KMS-11 (cell line): Measurements from ENCODE around the gene NFATC1.

Experiments
- H2AFZ ChIP-seq: fragments of 200-600 bp; sonication (generic); 2 replicates; pipeline ENCODE4 v1.6.1; 2016; ENCODE audit warnings: antibody characterized with exemption, mixed run types, low read depth
- H3K27ac ChIP-seq: fragments of 200-600 bp; sonication (generic); 2 replicates; pipeline ENCODE4 v1.6.1; 2016; ENCODE audit warnings: mild to moderate bottlenecking, mixed run types
- H3K27me3 ChIP-seq: fragments of 200-600 bp; sonication (generic); 2 replicates; pipeline ENCODE4 v1.6.1; 2017; ENCODE audit warnings: mild to moderate bottlenecking, low read depth, mixed run types, moderate library complexity; ENCODE audit not compliant: insufficient read depth
- H3K36me3 ChIP-seq: fragments of 200-600 bp; sonication (generic); 2 replicates; pipeline ENCODE4 v1.6.1; 2017; ENCODE audit warnings: mild to moderate bottlenecking, mixed run types; ENCODE audit not compliant: insufficient read depth
- H3K4me1 ChIP-seq: fragments of 200-600 bp; sonication (generic); 2 replicates; pipeline ENCODE4 v1.6.1; 2016; ENCODE audit warnings: mild to moderate bottlenecking, low read depth, mixed run types; ENCODE audit not compliant: poor library complexity, severe bottlenecking
- H3K4me2 ChIP-seq: fragments of 200-600 bp; sonication (generic); 2 replicates; pipeline ENCODE4 v1.7.0; 2016; ENCODE audit warnings: mild to moderate bottlenecking, mixed run types
- H3K4me3 ChIP-seq: fragments of 200-600 bp; sonication (generic); IDR thresholded peaks from 2 replicates; pipeline ENCODE4 v1.6.1; 2017; ENCODE audit warnings: low read depth, low read length, mixed read lengths; ENCODE audit not compliant: insufficient read depth
- H3K79me2 ChIP-seq: fragments of 200-600 bp; sonication (generic); 2 replicates; pipeline ENCODE4 v1.6.1; 2016; ENCODE audit warnings: low read depth, mixed run types; ENCODE audit not compliant: insufficient read depth
- H3K9ac ChIP-seq: fragments of 200-600 bp; sonication (generic); 2 replicates; pipeline ENCODE4 v1.6.1; 2016; ENCODE audit warnings: mild to moderate bottlenecking, mixed run types
- H4K20me1 ChIP-seq: fragments of 200-600 bp; sonication (generic); 2 replicates; pipeline ENCODE4 v1.6.1; 2016; ENCODE audit warnings: mild to moderate bottlenecking, mixed run types; ENCODE audit not compliant: insufficient read depth
- TF ChIP-seq, protein P1 (sequence below): fragments of 200-600 bp; sonication (generic); conservative IDR thresholded peaks from 2 replicates; pipeline ENCODE4 v1.6.1; 2017; ENCODE audit warnings: low read depth, mild to moderate bottlenecking, antibody characterized with exemption, low read length, moderate library complexity, mixed read lengths

The NFATC1 gene

DNA sequence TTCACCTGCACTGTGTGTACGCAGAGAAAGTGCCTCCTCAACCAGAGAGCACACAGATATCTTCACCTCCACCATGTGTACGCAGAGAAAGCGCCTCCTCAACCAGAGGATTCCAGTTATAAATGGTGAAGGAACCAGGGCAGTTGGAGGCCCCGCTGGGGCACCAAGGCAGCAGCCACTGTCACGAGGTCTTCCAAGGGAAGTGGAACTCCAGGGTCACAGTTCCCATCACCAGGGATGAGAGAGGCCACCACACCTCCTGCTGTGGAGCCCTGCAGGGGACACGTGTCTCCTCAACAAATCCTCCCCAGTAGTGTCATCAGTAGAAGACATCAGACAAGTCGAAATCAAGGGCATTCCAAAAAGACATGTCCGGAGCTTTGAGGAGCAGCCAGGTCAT, 28.2 kb upstream of the NFATC1 start:
- H3K27ac ChIP-seq, result no peak overlapping the region
- peaks cover 3% of the 10 kb centered on the region; the same call in 1 of the 2 replicates for H3K36me3 ChIP-seq
- no peak overlapping the region for H3K4me2 ChIP-seq
- H4K20me1 ChIP-seq, result no peaks in the 10 kb centered on the region
- H3K4me3 ChIP-seq, result no peak overlapping the region
- H3K27me3 ChIP-seq, result no peaks in the 10 kb centered on the region
- no peak overlapping the region for H2AFZ ChIP-seq
- TF ChIP-seq, protein P1, sequence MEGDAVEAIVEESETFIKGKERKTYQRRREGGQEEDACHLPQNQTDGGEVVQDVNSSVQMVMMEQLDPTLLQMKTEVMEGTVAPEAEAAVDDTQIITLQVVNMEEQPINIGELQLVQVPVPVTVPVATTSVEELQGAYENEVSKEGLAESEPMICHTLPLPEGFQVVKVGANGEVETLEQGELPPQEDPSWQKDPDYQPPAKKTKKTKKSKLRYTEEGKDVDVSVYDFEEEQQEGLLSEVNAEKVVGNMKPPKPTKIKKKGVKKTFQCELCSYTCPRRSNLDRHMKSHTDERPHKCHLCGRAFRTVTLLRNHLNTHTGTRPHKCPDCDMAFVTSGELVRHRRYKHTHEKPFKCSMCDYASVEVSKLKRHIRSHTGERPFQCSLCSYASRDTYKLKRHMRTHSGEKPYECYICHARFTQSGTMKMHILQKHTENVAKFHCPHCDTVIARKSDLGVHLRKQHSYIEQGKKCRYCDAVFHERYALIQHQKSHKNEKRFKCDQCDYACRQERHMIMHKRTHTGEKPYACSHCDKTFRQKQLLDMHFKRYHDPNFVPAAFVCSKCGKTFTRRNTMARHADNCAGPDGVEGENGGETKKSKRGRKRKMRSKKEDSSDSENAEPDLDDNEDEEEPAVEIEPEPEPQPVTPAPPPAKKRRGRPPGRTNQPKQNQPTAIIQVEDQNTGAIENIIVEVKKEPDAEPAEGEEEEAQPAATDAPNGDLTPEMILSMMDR, result no peak
- no peaks in the 10 kb centered on the region for H3K4me1 ChIP-seq
- no peaks in the 10 kb centered on the region for H3K79me2 ChIP-seq
- H3K9ac ChIP-seq, result no peak overlapping the region

DNA sequence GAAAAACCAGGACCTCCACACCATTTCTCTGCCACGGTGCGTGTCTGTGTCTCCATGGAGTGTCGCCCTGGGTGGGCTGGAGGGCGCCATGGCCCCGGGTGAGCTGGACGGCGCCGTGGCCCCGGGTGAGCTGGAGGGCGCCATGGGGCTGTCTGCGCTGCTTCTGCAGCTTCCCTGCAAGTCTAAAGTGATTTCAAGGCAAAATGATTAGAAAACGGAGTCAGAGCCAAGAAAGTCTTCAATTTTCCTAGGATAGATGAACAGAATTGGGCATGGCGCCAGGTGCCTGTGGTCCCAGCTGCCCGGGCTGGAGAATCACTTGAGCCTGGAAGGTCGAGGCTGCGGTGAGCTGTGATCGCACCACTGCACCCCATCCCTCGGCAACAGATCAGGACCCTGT, 27.7 kb upstream of the NFATC1 start:
- H3K79me2 ChIP-seq, result no peaks in the 10 kb centered on the region
- H2AFZ ChIP-seq, result no peak overlapping the region
- TF ChIP-seq, protein P1, result no peak
- H3K36me3 ChIP-seq, result peaks cover 3% of the 10 kb centered on the region; the same call in 1 of the 2 replicates
- H3K27me3 ChIP-seq, result no peaks in the 10 kb centered on the region
- H3K4me3 ChIP-seq, result no peak overlapping the region
- no peak overlapping the region for H3K4me2 ChIP-seq
- no peak overlapping the region for H3K27ac ChIP-seq
- no peak overlapping the region for H3K9ac ChIP-seq
- no peaks in the 10 kb centered on the region for H3K4me1 ChIP-seq
- H4K20me1 ChIP-seq, result no peaks in the 10 kb centered on the region

DNA sequence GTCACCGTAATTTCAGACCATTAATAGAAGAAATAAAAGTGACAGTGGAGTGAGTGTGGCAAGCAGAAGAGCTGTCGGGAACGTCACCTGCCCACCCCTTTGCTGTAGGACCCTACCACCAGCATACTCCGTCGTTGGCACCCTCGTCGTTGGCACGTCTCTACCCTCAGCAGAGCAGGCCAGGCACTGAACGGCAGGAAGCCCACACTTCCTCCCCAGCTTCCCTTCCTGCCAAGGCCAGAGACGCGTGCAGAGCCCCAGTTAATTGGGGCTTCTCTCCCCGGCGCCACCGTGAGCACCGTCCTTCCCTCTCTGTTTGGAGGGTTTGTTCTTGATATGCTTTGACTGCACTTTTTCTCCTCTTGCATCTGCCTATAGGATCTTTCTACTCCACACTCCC, 27.0 kb upstream of the NFATC1 start:
- TF ChIP-seq, protein P1, result no peak
- Histone ChIP-seq H3K9ac (no peak overlapping the region), H3K4me1 (no peaks in the 10 kb centered on the region), H3K36me3 (peaks cover 3% of the 10 kb centered on the region; the same call in 1 of the 2 replicates), H3K79me2 (no peaks in the 10 kb centered on the region), H3K27ac (no peak overlapping the region), H2AFZ (no peak overlapping the region), H4K20me1 (no peaks in the 10 kb centered on the region), H3K4me2 (no peak overlapping the region), H3K27me3 (no peaks in the 10 kb centered on the region), H3K4me3 (no peak overlapping the region)

DNA sequence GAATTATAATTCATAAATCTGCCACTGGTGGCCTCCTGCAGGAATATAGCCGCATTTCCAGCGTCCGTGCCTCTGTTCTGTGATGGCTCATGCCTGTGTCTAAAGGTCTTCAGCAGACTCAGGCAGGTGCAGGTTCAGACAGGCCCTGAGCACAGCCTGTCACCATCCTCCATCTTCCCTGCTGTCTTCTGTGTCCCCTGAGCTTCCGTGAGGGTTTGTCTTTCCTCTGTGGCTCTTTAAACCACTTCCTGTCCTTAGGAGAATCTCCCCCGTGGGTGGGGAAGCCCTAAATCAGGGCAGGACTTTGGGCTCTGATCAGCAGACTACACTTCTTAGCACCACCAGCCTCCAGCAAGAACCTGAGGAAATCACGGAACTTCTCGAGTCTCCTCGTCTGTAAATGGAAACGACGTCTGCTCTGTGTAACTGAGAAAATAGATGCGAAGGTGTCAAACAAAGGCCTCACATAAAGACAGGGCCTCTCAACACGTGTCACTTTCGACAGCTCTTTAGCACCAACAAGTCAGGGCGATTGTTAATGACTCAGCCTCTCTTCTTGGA, 24.1 kb upstream of the NFATC1 start:
- H3K4me2 ChIP-seq, result no peak overlapping the region
- H3K27ac ChIP-seq, result no peak overlapping the region
- H3K4me1 ChIP-seq, result no peaks in the 10 kb centered on the region
- no peak overlapping the region for H3K4me3 ChIP-seq
- H3K27me3 ChIP-seq, result no peaks in the 10 kb centered on the region
- H3K36me3 ChIP-seq, result peaks cover 3% of the 10 kb centered on the region; the same call in 1 of the 2 replicates
- TF ChIP-seq, protein P1, result no peak
- no peak overlapping the region for H3K9ac ChIP-seq
- H2AFZ ChIP-seq, result no peak overlapping the region
- H3K79me2 ChIP-seq, result no peaks in the 10 kb centered on the region
- no peaks in the 10 kb centered on the region for H4K20me1 ChIP-seq
